ENCODE measurements around the gene BCL11B. TPM values are rescaled to one million over a fixed set of nuclear protein-coding genes. Genes with fewer than 3 reads are reported as not detected.

Gene BCL11B
- total RNA-seq, 2 experiments from 2014 or later: not detected

DNA sequence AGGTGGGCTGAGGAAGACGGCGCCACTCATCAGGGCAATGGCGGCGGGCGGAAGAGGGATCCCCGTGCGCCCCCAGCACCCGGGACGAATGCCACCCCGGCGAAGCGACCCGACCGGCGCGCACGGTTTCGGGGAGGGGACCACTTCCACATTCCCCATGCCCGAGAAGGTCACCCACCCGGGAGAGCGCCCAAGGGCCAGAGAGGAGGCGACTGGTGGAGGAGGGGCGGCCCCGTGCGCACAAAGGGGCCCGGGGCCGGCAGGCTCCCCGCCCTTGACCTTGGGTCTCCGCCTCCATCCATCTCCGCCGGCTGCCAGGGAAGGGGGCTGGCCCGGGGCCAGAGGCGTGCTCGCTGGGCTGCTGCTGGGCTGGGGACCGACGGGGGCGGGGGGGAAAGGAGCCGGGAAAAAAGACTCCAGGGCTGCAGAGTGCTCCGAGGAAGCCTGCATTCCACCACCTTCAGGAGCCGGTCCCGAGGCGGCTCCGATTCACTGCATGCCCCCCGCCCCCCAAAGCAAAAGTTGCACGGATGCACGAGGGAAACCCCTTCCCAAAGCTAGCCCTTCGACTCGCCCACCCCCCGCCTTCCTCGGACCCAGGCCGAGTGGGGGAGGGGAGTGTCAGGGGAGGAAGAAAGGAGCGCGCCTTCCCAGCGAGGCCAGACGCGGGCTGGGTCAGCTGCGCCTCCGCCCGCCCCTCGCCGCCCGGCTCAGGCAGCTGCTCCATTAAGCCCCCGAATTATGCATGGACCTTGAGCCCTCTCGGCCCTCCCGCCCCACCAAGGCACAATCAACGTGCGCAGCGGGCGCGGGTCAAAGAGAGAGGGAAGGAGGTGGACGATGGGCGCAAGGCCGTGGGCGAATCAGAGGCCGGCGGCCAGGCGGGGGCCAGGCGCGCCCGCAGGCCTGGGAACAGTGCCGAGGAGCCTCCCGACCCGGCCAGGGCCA is 26.2 kb downstream of the BCL11B start:
- no peak for DNase-seq (ENCODE audit: low spot score)
- Histone ChIP-seq H3K4me1 (ENCODE audit: insufficient read depth, low read length, poor library complexity, severe bottlenecking) (no peaks in the 10 kb centered on the region), H2AFZ (ENCODE audit: low read length) (no peak overlapping the region), H3K4me2 (ENCODE audit: low read length) (no peak overlapping the region), H3K27ac (ENCODE audit: low read depth, low read length, poor library complexity, severe bottlenecking) (no peak overlapping the region), H3K9me3 (ENCODE audit: low read length) (no peaks in the 10 kb centered on the region), H3K4me3 (ENCODE audit: low read depth, low read length, poor library complexity, severe bottlenecking) (no peak overlapping the region), H3K36me3 (ENCODE audit: insufficient read depth, low read length) (no peaks in the 10 kb centered on the region), H3K9me2 (ENCODE audit: insufficient read depth, low read length) (no peaks in the 10 kb centered on the region), H4K20me1 (ENCODE audit: insufficient read depth, low read length) (no peaks in the 10 kb centered on the region), H3K79me2 (ENCODE audit: insufficient read depth, low read depth, low read length) (no peaks in the 10 kb centered on the region)
- intact Hi-C loops (cut with micrococcal nuclease; ENCODE audit: unreplicated experiment): no loop called here
- no TSS peak for BruUV-seq (replicated peaks)
- TF ChIP-seq, protein P1, sequence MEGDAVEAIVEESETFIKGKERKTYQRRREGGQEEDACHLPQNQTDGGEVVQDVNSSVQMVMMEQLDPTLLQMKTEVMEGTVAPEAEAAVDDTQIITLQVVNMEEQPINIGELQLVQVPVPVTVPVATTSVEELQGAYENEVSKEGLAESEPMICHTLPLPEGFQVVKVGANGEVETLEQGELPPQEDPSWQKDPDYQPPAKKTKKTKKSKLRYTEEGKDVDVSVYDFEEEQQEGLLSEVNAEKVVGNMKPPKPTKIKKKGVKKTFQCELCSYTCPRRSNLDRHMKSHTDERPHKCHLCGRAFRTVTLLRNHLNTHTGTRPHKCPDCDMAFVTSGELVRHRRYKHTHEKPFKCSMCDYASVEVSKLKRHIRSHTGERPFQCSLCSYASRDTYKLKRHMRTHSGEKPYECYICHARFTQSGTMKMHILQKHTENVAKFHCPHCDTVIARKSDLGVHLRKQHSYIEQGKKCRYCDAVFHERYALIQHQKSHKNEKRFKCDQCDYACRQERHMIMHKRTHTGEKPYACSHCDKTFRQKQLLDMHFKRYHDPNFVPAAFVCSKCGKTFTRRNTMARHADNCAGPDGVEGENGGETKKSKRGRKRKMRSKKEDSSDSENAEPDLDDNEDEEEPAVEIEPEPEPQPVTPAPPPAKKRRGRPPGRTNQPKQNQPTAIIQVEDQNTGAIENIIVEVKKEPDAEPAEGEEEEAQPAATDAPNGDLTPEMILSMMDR (conservative IDR thresholded peaks at IDR 0.05; ENCODE audit: low read length): no peak
- no peak for TF ChIP-seq EZH2phosphoT487 (IDR thresholded peaks at IDR 0.05; ENCODE audit: borderline replicate concordance, low read depth, low read length)
- CTCF ChIA-PET (ENCODE audit: unreplicated experiment): no interaction called here
- POLR2A ChIA-PET: no interaction called here

DNA sequence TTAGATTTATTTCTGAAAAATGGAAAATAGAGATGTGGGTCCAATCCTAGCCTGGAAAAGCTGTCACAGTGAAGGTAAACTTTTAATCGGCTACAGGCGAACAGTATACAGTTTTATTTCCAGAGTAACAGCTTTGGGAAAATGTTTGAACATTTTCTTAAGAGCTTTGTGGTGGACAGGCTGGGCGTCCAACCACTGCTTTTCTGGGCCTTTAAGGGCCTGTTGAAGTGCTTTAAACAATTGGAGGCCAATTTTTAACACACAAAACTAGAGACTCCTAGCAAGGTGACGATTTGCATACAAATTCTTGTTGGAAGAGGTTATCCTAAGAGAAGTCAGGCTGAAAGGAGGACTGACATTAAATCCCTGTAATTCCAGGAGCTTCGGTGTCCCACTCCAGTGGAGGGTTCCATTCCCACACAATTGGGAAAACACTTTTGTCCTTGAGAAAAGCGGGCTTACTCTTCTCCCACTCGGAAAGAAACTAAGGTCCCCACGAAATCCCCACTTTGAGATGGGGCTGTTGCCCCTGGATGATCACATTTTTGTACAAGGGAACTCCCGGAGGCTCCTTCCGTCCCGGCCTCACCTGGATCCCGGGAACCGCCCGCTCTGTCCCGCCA is 26.9 kb downstream of the BCL11B start:
- TF ChIP-seq, protein P1 (conservative IDR thresholded peaks at IDR 0.05; ENCODE audit: low read length): no peak
- TF ChIP-seq EZH2phosphoT487 (IDR thresholded peaks at IDR 0.05; ENCODE audit: borderline replicate concordance, low read depth, low read length): no peak
- Histone ChIP-seq H3K79me2 (ENCODE audit: insufficient read depth, low read depth, low read length) (no peaks in the 10 kb centered on the region), H3K27ac (ENCODE audit: low read depth, low read length, poor library complexity, severe bottlenecking) (no peak overlapping the region), H3K36me3 (ENCODE audit: insufficient read depth, low read length) (no peaks in the 10 kb centered on the region), H3K9me3 (ENCODE audit: low read length) (no peaks in the 10 kb centered on the region), H3K4me3 (ENCODE audit: low read depth, low read length, poor library complexity, severe bottlenecking) (no peak overlapping the region), H3K4me1 (ENCODE audit: insufficient read depth, low read length, poor library complexity, severe bottlenecking) (no peaks in the 10 kb centered on the region), H3K4me2 (ENCODE audit: low read length) (no peak overlapping the region), H3K9me2 (ENCODE audit: insufficient read depth, low read length) (no peaks in the 10 kb centered on the region), H2AFZ (ENCODE audit: low read length) (no peak overlapping the region), H4K20me1 (ENCODE audit: insufficient read depth, low read length) (no peaks in the 10 kb centered on the region)
- no TSS peak for BruUV-seq (replicated peaks)
- DNase-seq (ENCODE audit: low spot score): no peak
- CTCF ChIA-PET (ENCODE audit: unreplicated experiment): no interaction called here
- intact Hi-C loops (cut with micrococcal nuclease; ENCODE audit: unreplicated experiment): no loop called here
- POLR2A ChIA-PET: no interaction called here

Measured in OCI-LY7 (cell line).